Thoracic aorta (tissue), 2 donors: ENCODE measurements around the gene TRMT5. TPM values are rescaled to one million over a fixed set of nuclear protein-coding genes. Genes with fewer than 3 reads are reported as not detected.

Source experiments
- ATAC-seq: fragments of 150-250 bp; one replicate; pipeline ENCODE4 v1.8.0; 2017; ENCODE audit warnings: low read depth; ENCODE audit not compliant: insufficient number of reproducible peaks, low FRiP score
- DNase-seq: peaks from one replicate; pipeline ENCODE4 v3.0.0-alpha.2; 2020; ENCODE audit warnings: low spot score
- H3K27ac ChIP-seq, 2 donors: fragments of 200-600 bp; sonication (generic); 1 replicate in 1 of 2; 2 replicates in 1 of 2; pipeline ENCODE4 v1.5.1; 2016; ENCODE audit warnings: mild to moderate bottlenecking in 2 of 2, moderate library complexity in 2 of 2
- H3K27me3 ChIP-seq: fragments of 200-600 bp; sonication (generic); replicated peaks from 2 replicates; pipeline ENCODE4 v1.6.0; 2016; ENCODE audit warnings: mild to moderate bottlenecking; ENCODE audit not compliant: insufficient read depth
- H3K36me3 ChIP-seq: fragments of 200-600 bp; sonication (generic); one replicate; pipeline ENCODE4 v1.5.1; 2016
- H3K4me1 ChIP-seq, 2 donors: fragments of 200-600 bp; sonication (generic); 1 replicate in 1 of 2; 2 replicates in 1 of 2; pipeline versions ENCODE4 v1.5.1 to v1.6.0; 2016; ENCODE audit warnings: low read depth in 2 of 2, mild to moderate bottlenecking in 1 of 2; ENCODE audit not compliant: control insufficient read depth in 1 of 2
- H3K4me3 ChIP-seq: fragments of 200-600 bp; sonication (generic); 2 replicates; pipeline ENCODE4 v1.5.1; 2016; ENCODE audit warnings: mild to moderate bottlenecking
- H3K9me3 ChIP-seq: fragments of 200-600 bp; sonication (generic); 2 replicates; pipeline ENCODE4 v1.5.1; 2016
- CTCF ChIP-seq: fragments of 200-600 bp; sonication (generic); IDR thresholded peaks from one replicate; pipeline ENCODE4 v1.5.1; 2019; ENCODE audit warnings: antibody characterized with exemption
- total RNA-seq, 2 donors: library from RNA; depleted of rRNA; stranded (reverse); fragments of >200 nt; gene quantifications; one replicate each; pipeline versions ENCODE4 v1.1.0 to v1.2.3, GENCODE V29; 2016

TRMT5 gene, protein sequence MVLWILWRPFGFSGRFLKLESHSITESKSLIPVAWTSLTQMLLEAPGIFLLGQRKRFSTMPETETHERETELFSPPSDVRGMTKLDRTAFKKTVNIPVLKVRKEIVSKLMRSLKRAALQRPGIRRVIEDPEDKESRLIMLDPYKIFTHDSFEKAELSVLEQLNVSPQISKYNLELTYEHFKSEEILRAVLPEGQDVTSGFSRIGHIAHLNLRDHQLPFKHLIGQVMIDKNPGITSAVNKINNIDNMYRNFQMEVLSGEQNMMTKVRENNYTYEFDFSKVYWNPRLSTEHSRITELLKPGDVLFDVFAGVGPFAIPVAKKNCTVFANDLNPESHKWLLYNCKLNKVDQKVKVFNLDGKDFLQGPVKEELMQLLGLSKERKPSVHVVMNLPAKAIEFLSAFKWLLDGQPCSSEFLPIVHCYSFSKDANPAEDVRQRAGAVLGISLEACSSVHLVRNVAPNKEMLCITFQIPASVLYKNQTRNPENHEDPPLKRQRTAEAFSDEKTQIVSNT
- total RNA-seq, result 10 to 100 TPM in 1 of 2 donors, 1 to 10 TPM in 1; 4.2 to 12.2 TPM

GRCh38 chr14:60980811-60981632 is at the start of gene TRMT5, which contains the start of gene SLC38A6:
Gene TRMT5, minus strand, starts transcription at chr14:60981079. Its CDS starts 106 bp downstream, at chr14:60980973.
Gene SLC38A6, plus strand, starts transcription at chr14:60981245. Its CDS starts 33 bp downstream, at chr14:60981278.
- Histone ChIP-seq H3K4me3 (peak within 1 kb of the TSS; percentile 92), H3K36me3 (peaks cover 3% of the 10 kb centered on the region), H3K27me3 (no peaks in the 10 kb centered on the region), H3K9me3 (no peaks in the 10 kb centered on the region), H3K4me1 (peaks cover 22 to 50% of the 10 kb centered on the region in 2 donors), H3K27ac (peak within 1 kb of the TSS; percentile 61 to 80)
- DNase-seq, result peak; percentile 82
- TF ChIP-seq CTCF, result no peak
- peak; percentile 96 for ATAC-seq

GRCh38 chr14:61026526-61026925 is 45.6 kb upstream of the TRMT5 start:
- ATAC-seq, result no peak
- peaks cover 0 to 8% of the 10 kb centered on the region in 2 donors for H3K4me1 ChIP-seq
- no peaks in the 10 kb centered on the region for H3K9me3 ChIP-seq
- H3K27ac ChIP-seq, result no peak overlapping the region
- no peak for TF ChIP-seq CTCF
- DNase-seq, result no peak
- H3K27me3 ChIP-seq, result no peaks in the 10 kb centered on the region
- no peak overlapping the region for H3K4me3 ChIP-seq
- no peaks in the 10 kb centered on the region for H3K36me3 ChIP-seq

DNA sequence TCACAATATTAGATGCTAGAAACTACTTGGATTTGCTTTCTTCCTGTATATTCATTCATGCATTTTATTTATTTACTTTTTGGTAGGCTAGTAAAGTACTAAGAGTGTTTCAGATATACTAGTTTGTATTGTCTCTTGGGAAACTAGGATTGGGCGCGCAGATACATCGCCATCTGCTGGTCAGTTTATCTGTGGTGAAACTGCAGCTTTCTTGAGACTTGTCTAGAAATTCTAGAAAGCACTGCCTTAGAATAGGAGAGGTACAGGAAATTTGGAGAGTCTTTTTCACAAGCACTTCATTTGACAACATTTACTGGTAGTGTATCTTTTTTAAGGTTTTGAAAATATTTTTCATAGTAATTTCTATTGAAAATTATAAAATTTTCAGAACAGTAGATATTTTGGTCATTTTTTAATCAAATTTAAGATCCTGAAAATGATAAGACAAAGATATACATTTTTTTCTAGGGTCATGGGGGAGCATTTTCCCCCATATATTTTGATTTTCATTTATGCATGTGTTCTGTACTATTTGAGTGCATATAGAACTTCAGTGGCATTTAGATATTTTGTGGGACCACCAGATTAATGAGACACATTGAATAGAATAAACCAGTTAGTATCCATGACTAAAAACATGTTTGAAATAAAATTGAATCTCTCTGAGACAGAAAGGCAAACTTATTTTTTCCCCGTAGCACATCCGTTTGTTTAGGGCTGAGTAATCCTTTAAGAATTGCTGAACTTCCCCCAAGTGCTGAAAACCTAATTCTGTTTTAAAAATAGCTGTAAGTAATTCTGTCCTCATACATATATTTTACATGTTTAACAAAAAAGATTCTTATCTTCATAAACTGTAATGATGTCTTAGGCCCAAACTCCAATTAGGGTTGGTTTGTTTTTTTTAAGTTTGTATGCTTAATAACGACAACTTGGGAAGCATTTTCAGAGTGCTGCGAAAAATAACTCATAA is 44.7 kb upstream of the TRMT5 start:
- no peaks in the 10 kb centered on the region for H3K9me3 ChIP-seq
- peak; percentile 14 for DNase-seq
- no peak overlapping the region for H3K4me3 ChIP-seq
- peaks cover 0 to 8% of the 10 kb centered on the region in 2 donors for H3K4me1 ChIP-seq
- ATAC-seq, result peak; percentile 60
- no peaks in the 10 kb centered on the region for H3K36me3 ChIP-seq
- no peaks in the 10 kb centered on the region for H3K27me3 ChIP-seq
- peak; percentile 83 for TF ChIP-seq CTCF
- no peak overlapping the region for H3K27ac ChIP-seq

DNA sequence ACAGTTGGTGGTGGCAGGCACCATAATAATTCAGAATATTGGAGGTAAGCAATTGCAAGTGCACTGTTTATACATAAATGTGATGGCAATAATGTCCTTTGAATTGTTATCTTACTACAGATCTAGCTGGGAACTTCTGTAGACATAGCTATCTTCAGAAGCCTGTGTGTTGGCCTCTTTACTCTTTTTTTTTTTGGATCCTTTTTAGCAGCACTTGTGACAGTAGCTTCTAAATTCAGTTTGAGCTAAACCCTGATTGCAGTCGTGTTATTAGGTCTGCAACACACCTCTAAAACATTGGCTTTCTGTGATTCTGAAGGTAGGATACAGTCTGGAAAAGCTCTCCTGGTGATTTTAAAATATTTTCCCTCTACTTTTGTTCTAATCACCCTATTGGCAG is 38.7 kb upstream of the TRMT5 start:
- no peak for ATAC-seq
- no peaks in the 10 kb centered on the region for H3K4me1 ChIP-seq
- TF ChIP-seq CTCF, result no peak
- H3K27ac ChIP-seq, result no peak overlapping the region
- H3K4me3 ChIP-seq, result no peak overlapping the region
- H3K9me3 ChIP-seq, result no peaks in the 10 kb centered on the region
- no peaks in the 10 kb centered on the region for H3K27me3 ChIP-seq
- DNase-seq, result no peak
- H3K36me3 ChIP-seq, result no peaks in the 10 kb centered on the region
